NAMALWA (cell line): Measurements from ENCODE around the gene MRPS5.
"Not testable (repeated sequence)": the region's sequence is repeated elsewhere in the genome, so short reads cannot be mapped to it uniquely, and the experiment has no call there.

Experiments used
- DNase-seq: peaks from one replicate; pipeline ENCODE4 v3.0.0-alpha.2; 2015; ENCODE audit warnings: low spot score

The MRPS5 gene

DNA sequence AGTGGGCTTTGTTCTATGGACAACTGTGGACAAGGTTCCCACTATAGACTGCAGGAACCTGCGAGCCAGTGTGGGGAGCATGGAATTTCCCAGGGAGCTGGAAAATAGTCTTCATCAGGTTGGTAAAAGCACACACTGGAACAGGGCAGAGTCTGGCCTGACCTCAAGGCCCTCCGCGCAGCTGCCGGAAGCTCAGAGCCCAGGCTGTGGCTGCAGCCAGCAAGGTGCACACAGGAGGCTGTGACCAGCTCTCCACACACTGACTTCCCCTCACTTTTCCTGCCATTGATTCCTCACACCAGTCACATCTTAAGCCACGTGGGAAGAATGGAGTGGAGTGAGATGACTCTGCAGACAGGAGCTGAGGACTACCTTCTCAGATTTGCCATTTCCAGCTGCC, 77.0 kb downstream of the MRPS5 start:
- DNase-seq: no peak

DNA sequence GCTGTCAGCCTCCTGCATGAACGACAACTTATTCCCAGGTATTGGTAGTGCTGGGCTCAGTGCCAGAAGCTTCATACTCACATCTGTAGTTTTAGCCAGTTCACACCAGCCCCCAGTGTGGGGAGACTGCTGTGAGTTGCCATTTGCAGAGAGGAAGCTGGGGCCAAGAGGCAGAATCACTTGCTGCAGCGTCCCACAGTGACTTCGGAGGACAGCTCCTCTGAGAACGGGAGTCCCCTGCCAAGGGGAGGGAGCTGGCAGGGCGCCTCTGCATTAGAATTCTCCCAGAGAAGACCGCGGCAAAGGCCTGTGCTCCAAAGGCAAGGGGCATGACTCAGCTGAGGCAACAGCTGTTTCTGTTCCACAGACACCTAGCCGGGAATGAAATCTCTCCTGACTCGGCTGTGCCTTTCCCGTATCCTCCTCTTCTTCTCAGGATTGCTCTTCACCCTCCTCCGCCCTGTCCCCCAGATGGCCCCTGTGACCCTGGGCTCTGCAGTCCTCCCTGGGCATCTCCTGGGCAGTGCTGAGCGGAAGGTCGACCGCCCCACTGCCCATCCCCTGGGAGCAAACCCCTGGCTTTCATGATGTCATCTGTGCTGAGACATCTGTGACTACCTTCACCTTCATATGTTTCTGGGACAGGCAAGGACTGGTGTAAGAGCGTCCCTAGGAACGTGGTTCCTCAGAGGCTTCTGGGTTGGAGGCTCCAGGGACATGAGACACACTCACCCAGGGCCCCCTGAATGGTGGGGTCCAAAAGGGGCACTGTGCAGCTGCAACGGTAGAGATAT, 78.1 kb downstream of the MRPS5 start:
- no peak for DNase-seq

DNA sequence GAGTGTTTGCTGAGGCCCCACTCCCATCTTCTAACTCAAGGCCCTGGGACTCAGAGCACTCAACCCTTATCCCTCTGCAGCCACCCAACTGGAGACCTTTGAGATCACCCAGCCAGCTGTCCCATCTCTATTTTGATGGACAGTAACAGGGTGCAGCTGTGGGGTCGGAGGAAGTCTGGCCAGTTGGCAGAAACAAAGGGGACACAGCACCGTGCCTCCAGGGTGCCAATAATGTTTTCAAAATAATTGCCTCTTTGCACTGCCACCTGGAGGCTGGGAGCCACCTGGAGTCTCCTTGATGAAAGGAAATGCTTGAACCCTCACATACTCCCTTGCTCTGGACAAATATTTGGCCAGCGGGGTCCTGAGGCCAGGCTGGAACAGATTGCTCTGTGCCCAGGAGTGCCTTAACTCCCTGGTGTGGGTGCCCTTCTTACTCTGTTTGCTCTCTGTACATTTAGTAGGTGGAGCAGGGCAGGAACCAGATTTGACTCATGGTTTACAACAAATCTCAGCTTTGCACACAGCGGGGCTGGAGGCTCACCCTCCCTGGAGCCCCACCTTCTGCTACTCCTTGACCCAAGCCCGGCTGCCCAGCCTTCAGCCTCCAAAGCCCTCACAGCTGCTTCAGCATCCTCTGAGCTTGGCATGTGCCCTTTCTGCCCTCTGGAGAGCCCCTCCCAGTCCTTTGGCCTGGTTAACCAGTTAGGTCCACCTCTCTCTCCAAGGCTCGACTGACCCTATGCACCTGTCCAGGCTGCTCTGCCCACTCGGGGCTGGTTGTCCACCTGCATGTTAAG, 78.9 kb downstream of the MRPS5 start:
- DNase-seq: no peak

DNA sequence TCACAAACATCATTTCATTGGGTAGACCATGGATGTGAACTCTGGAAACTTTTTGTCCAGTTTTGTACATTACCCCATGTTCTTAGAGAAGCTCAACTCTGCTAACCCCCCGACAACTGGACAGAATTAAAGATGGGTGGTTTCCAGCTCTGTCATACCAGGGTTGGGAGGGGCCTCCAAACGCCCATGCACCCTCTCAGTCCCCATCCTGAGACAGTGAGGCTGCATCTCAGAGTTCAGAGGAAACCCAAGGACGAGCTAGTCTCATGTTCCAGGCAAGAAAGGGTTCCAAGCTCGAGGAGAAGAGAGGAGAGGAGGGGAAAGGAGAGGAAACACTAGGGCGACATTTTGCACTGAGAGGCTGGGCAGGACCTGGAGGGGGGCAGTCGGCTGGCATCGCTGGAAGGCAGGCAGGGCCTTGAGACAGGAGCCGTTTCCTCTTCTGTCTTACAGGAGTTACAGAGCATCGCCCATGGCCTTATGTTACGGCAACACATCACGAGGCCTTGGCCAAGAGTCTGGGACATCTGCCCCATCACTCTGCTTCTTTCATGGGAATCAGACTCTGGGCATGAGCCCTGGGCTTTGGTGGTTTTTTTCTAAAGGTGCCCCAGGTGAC, 79.7 kb downstream of the MRPS5 start:
- DNase-seq: no peak

- DNase-seq: no peak
Measured at GRCh38 chr2:95041060-95041823, 80.4 kb downstream of the MRPS5 start.

GRCh38 chr2:95040426-95040825, 81.2 kb downstream of the MRPS5 start:
- DNase-seq: no peak

DNA sequence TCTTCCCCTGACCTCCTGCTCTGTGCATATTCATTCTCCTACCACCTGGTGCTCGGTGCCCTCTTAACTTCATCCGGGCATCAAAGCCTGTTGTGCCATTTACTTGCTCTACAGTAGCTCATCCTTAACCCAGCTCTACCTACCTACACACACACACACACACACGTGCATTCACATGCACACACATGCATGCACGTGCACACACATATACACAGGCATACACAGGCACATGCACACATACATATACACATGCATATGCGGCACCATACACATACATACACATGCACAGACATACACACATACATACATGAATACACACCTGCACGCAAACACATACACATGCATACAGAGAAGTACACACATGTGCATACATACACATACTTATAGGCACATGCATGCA, 81.6 kb downstream of the MRPS5 start:
- no peak for DNase-seq

DNA sequence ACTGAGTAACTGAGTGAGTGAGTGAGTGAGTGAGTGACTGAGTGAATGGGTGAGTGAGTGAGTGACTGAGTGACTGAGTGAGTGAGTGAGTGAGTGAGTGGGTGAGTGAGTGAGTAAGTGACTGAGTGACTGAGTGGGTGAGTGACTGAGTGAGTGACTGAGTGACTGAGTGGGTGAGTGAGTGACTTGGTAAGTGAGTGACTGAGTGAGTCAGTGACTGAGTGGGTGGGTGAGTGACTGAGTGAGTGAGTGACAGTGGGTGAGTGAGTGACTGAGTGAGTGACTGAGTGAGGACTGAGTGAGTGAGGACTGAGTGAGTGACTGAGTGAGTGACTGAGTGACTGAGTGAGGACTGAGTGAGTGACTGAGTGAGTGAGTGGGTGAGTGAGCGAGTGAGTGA, 82.2 kb downstream of the MRPS5 start:
- no peak for DNase-seq

DNA sequence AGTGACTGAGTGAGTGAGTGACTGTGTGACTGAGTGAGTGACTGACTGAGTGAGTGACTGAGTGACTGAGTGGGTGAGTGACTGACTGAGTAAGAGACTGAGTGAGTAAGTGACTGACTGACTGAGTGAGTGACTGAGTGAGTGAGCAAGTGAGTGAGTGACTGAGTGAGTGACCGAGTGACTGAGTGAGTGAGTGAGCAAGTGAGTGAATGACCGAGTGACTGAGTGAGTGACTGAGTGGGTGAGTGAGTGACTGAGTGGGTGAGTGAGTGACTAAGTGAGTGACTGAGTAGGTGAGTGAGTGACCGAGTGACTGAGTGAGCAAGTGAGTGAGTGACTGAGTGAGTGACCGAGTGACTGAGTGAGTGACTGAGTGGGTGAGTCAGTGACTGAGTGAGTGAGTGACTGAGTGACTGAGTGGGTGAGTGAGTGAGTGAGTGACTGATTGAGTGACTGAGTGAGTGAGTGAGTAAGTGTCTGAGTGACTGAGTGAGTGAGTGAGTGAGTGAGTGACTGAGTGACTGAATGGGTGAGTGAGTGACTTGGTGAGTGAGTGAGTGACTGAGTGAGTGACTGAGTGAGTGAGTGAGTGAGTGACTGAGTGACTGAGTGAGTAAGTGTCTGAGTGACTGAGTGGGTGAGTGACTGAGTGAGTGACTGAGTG, 82.8 kb downstream of the MRPS5 start:
- DNase-seq: no peak

DNA sequence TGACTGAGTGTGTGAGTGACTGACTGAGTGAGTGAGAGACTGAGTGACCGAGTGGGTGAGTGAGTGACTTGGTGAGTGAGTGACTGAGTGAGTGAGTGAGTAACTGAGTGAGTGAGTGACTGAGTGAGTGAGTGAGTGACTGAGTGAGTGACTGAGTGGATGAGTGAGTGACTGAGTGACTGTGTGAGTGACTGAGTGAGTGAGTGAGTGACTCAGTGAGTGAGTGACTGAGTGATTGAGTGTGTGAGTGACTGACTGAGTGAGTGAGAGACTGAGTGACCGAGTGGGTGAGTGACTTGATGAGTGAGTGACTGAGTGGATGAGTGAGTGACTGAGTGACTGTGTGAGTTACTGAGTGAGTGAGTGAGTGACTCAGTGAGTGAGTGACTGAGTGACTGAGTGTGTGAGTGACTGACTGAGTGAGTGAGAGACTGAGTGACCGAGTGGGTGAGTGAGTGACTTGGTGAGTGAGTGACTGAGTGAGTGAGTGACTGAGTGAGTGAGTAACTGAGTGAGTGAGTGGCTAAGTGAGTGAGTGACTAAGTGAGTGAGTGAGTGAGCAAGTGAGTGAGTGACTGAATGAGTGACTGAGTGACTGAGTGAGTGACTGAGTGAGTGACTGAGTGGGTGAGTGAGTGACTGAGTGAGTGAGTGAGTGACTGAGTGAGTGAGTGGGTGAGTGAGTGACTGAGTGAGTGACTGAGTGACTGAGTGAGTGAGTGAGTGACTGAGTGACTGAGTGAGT, 83.6 kb downstream of the MRPS5 start:
- not testable (repeated sequence) for DNase-seq

- no peak for DNase-seq
Measured at GRCh38 chr2:95037384-95037839, 84.2 kb downstream of the MRPS5 start.

GRCh38 chr2:95036596-95037383, 84.8 kb downstream of the MRPS5 start:
- DNase-seq: no peak
